DND-41 (cell line): ENCODE results near the gene B4GALT4.

Source experiments
- EZH2 ChIP-seq: IDR thresholded peaks from 3 replicates; pipeline ENCODE4 v1.6.1; 2012; ENCODE audit warnings: borderline replicate concordance, low read depth, mild to moderate bottlenecking, moderate library complexity, low read length, inconsistent platforms; ENCODE audit not compliant: severe bottlenecking
- TF ChIP-seq, protein P1 (sequence below): IDR thresholded peaks from 2 replicates; pipeline ENCODE4 v1.5.1; 2012; ENCODE audit warnings: borderline replicate concordance, low read length, moderate library complexity, mild to moderate bottlenecking; ENCODE audit not compliant: poor library complexity, severe bottlenecking; ENCODE audit errors: extremely low read depth

DNA sequence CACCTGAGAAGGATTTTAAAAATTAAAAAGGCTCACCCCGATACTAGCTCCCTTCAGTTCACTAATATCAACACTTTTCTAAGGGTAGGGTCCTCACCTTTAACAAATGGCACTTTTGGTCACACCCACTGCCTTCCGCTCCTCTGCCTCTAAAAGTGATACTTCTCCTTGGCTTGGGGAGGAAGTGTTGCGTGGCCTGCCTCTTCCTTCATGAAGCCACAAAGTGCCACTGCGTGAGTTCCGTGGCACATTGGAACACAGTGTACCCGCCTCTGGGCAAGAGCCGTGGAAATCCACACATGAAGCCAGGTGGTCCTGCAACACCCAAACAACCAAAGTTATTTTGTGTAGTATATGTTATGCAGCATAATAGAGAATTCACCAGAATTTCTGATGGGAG, 3.9 kb downstream of the B4GALT4 start:
- TF ChIP-seq, protein P1, sequence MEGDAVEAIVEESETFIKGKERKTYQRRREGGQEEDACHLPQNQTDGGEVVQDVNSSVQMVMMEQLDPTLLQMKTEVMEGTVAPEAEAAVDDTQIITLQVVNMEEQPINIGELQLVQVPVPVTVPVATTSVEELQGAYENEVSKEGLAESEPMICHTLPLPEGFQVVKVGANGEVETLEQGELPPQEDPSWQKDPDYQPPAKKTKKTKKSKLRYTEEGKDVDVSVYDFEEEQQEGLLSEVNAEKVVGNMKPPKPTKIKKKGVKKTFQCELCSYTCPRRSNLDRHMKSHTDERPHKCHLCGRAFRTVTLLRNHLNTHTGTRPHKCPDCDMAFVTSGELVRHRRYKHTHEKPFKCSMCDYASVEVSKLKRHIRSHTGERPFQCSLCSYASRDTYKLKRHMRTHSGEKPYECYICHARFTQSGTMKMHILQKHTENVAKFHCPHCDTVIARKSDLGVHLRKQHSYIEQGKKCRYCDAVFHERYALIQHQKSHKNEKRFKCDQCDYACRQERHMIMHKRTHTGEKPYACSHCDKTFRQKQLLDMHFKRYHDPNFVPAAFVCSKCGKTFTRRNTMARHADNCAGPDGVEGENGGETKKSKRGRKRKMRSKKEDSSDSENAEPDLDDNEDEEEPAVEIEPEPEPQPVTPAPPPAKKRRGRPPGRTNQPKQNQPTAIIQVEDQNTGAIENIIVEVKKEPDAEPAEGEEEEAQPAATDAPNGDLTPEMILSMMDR = no peak
- TF ChIP-seq EZH2 = no peak
